ENCODE results near the gene ELK4. TPM values are rescaled to one million over a fixed set of nuclear protein-coding genes. Genes with fewer than 3 reads are reported as not detected.
A peak's percentile ranks its signal among the peaks of the same experiment; 100 is the strongest.

The ELK4 gene
- polyA plus RNA-seq, 2 of the 4 experiments (the other 2 are of a cell fraction) = 5.8 to 11.9 TPM

GRCh38 chr1:205576805-205577761 is 54.7 kb downstream of the ELK4 start:
- no peak overlapping the region for H3K27ac ChIP-seq
- no peak overlapping the region for H3K4me2 ChIP-seq
- ATAC-seq (peak; percentile 62 to 64; a peak in 5 of 6 replicates), DNase-seq (ENCODE audit: low read depth in 1 of 2, low spot score in 1 of 2) (peak; percentile 15 to 19), FAIRE-seq (no peak)
- no peaks in the 10 kb centered on the region for H3K9me3 ChIP-seq
- no peak overlapping the region for H3K4me3 ChIP-seq
- CTCF ChIA-PET = interaction anchor here (1.0 to 7.6 kb wide), 6 partner anchors 14 to 82 kb away, joined by 3 to 85 read pairs (median 4); no protein-coding TSS in a partner anchor
- POLR2A ChIA-PET = no interaction called here
- 70% methylated on average over 22 of the region's 22 CpGs for WGBS (ENCODE audit: missing lambda C conversion rate)
- no peak for TF ChIP-seq RARB (CRISPR knock-in tag; IDR thresholded peaks at IDR 0.05)
- no peak for TF ChIP-seq ZC3H11A (IDR thresholded peaks at IDR 0.05)
- TF ChIP-seq MAFK (IDR thresholded peaks at IDR 0.05; ENCODE audit: partially characterized antibody) = no peak
- TF ChIP-seq EHMT2 (IDR thresholded peaks at IDR 0.05; ENCODE audit: low read depth) = no peak
- TF ChIP-seq ESRRA (IDR thresholded peaks at IDR 0.05; ENCODE audit: borderline replicate concordance, low read length) = no peak
- no peak for TF ChIP-seq REST (IDR thresholded peaks at IDR 0.05)
- TF ChIP-seq POLR2A (IDR thresholded peaks at IDR 0.05; ENCODE audit: low read length) = no peak
- TF ChIP-seq CHD4 (IDR thresholded peaks at IDR 0.05; ENCODE audit: borderline replicate concordance) = no peak
- TF ChIP-seq HEYL (CRISPR knock-in tag; IDR thresholded peaks at IDR 0.05) = no peak
- TF ChIP-seq RCOR1 (IDR thresholded peaks at IDR 0.05; ENCODE audit: low read depth, low read length) = no peak
- no peak for TF ChIP-seq ELK1 (IDR thresholded peaks at IDR 0.05; ENCODE audit: low read depth, low read length)
- TF ChIP-seq MAX (IDR thresholded peaks at IDR 0.05) = no peak
- TF ChIP-seq FOXS1 (CRISPR knock-in tag; IDR thresholded peaks at IDR 0.05) = no peak
- TF ChIP-seq RAD21 (conservative IDR thresholded peaks at IDR 0.05 in 1 of 2, IDR thresholded peaks at IDR 0.05 in 1 of 2) = no peak
- no peak for TF ChIP-seq BHLHE40 (IDR thresholded peaks at IDR 0.05; ENCODE audit: low read depth, low read length)
- no peak for TF ChIP-seq SMC3 (IDR thresholded peaks at IDR 0.05)
- no peak for TF ChIP-seq PBX3 (IDR thresholded peaks at IDR 0.05)
- TF ChIP-seq EHF (CRISPR knock-in tag; IDR thresholded peaks at IDR 0.05) = no peak
- TF ChIP-seq FOSL2 (IDR thresholded peaks at IDR 0.05) = no peak
- no peak for TF ChIP-seq FOSL2 (CRISPR knock-in tag; IDR thresholded peaks at IDR 0.05)
- no peaks in the 10 kb centered on the region for H3K4me1 ChIP-seq

- DNase-seq (ENCODE audit: low read depth in 1 of 2, low spot score in 1 of 2) (no peak), FAIRE-seq (no peak), ATAC-seq (no peak)
- H3K9me3 ChIP-seq = no peaks in the 10 kb centered on the region
- H3K4me3 ChIP-seq = no peak overlapping the region
- H3K4me2 ChIP-seq = no peak overlapping the region
- CTCF ChIA-PET = interaction anchor here (1.0 to 3.0 kb wide), 6 partner anchors 13 to 135 kb away, joined by 3 to 14 read pairs (median 4); no protein-coding TSS in a partner anchor
- no peaks in the 10 kb centered on the region for H3K4me1 ChIP-seq
- H3K27ac ChIP-seq = no peak overlapping the region
- 43% methylated on average over 3 of the region's 3 CpGs for WGBS (ENCODE audit: missing lambda C conversion rate)
- POLR2A ChIA-PET = no interaction called here
- TF ChIP-seq BHLHE40 (IDR thresholded peaks at IDR 0.05; ENCODE audit: low read depth, low read length) = no peak
- no peak for TF ChIP-seq RAD21 (conservative IDR thresholded peaks at IDR 0.05 in 1 of 2, IDR thresholded peaks at IDR 0.05 in 1 of 2)
- TF ChIP-seq HES2 (IDR thresholded peaks at IDR 0.05) = no peak
- TF ChIP-seq REST (IDR thresholded peaks at IDR 0.05) = no peak
- no peak for TF ChIP-seq MYC (IDR thresholded peaks at IDR 0.05; ENCODE audit: borderline replicate concordance, low read length)
- no peak for TF ChIP-seq POLR2AphosphoS2 (conservative IDR thresholded peaks at IDR 0.05; ENCODE audit: low read length)
- TF ChIP-seq EP300 (IDR thresholded peaks at IDR 0.05) = no peak
- TF ChIP-seq FOSB (CRISPR knock-in tag; IDR thresholded peaks at IDR 0.05) = no peak
- no peak for TF ChIP-seq FOSL2 (IDR thresholded peaks at IDR 0.05)
- no peak for TF ChIP-seq FOSL2 (CRISPR knock-in tag; IDR thresholded peaks at IDR 0.05)
- no peak for TF ChIP-seq JUN (IDR thresholded peaks at IDR 0.05)
- no peak for TF ChIP-seq EHMT2 (IDR thresholded peaks at IDR 0.05; ENCODE audit: low read depth)
These were observed 55.8 kb downstream of the ELK4 start for GRCh38 chr1:205576011-205576410.
